HL-60 (cell line): ENCODE data around the gene HBG1.

ENCODE experiments used
- DNase-seq, 2 experiments: peaks; one replicate each; pipeline ENCODE4 v3.0.0-alpha.2; 2010 to 2020; ENCODE audit warnings: low read depth in 1 of 2, low spot score in 1 of 2
- H3K27ac ChIP-seq: fragments of 250-450 bp; sonication (Bioruptor Pico); replicated peaks from 2 replicates; pipeline ENCODE4 v1.5.1; 2020; ENCODE audit warnings: mild to moderate bottlenecking, moderate library complexity
- H3K27me3 ChIP-seq: fragments of 250-450 bp; sonication (Bioruptor Pico); 2 replicates; pipeline ENCODE4 v1.5.1; 2021; ENCODE audit warnings: mild to moderate bottlenecking, moderate library complexity; ENCODE audit not compliant: insufficient read depth, poor library complexity, severe bottlenecking
- H3K4me3 ChIP-seq: replicated peaks from 2 replicates; pipeline ENCODE4 v1.5.1; 2011; ENCODE audit warnings: mild to moderate bottlenecking, control low read depth, low read length; ENCODE audit not compliant: insufficient read depth
- GABPA ChIP-seq: IDR thresholded peaks from 2 replicates; pipeline ENCODE4 v1.6.1; 2012; ENCODE audit warnings: low read depth
- SPI1 ChIP-seq: IDR thresholded peaks from 2 replicates; pipeline ENCODE4 v1.6.1; 2012; ENCODE audit warnings: low read depth, mild to moderate bottlenecking, borderline replicate concordance
- TF ChIP-seq, protein P1 (sequence below): IDR thresholded peaks from 2 replicates; pipeline ENCODE4 v1.6.1; 2012; ENCODE audit warnings: low read depth; ENCODE audit not compliant: insufficient replicate concordance

HBG1 gene

DNA sequence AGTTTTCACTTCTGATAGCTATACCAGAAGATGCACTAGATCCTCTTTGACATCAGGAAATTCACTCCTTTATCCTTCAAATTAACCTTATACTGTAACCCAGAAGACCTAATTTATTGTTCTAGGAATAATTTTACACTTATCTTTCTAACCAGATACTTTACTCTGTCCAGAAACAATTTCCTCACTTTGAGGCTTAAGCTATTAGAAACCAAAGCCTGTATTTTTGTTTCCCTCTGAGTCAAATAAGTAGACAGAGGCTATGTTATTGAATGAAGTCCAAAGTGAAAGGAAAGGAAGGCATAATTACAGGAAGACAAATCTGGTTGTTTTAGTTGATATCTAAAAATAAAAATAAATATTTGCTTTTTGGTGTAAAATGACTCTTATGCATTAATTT, 51.4 kb downstream of the HBG1 start:
- no peak overlapping the region for H3K27ac ChIP-seq
- DNase-seq = no peak
- H3K4me3 ChIP-seq = no peak overlapping the region
- H3K27me3 ChIP-seq = no peaks in the 10 kb centered on the region
- TF ChIP-seq GABPA (no peak), SPI1 (no peak)
- TF ChIP-seq, protein P1, sequence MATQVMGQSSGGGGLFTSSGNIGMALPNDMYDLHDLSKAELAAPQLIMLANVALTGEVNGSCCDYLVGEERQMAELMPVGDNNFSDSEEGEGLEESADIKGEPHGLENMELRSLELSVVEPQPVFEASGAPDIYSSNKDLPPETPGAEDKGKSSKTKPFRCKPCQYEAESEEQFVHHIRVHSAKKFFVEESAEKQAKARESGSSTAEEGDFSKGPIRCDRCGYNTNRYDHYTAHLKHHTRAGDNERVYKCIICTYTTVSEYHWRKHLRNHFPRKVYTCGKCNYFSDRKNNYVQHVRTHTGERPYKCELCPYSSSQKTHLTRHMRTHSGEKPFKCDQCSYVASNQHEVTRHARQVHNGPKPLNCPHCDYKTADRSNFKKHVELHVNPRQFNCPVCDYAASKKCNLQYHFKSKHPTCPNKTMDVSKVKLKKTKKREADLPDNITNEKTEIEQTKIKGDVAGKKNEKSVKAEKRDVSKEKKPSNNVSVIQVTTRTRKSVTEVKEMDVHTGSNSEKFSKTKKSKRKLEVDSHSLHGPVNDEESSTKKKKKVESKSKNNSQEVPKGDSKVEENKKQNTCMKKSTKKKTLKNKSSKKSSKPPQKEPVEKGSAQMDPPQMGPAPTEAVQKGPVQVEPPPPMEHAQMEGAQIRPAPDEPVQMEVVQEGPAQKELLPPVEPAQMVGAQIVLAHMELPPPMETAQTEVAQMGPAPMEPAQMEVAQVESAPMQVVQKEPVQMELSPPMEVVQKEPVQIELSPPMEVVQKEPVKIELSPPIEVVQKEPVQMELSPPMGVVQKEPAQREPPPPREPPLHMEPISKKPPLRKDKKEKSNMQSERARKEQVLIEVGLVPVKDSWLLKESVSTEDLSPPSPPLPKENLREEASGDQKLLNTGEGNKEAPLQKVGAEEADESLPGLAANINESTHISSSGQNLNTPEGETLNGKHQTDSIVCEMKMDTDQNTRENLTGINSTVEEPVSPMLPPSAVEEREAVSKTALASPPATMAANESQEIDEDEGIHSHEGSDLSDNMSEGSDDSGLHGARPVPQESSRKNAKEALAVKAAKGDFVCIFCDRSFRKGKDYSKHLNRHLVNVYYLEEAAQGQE = no peak
